HG03442 (cell line): ENCODE measurements around the gene BDP1.
"Not testable (repeated sequence)": the region's sequence is repeated elsewhere in the genome, so short reads cannot be mapped to it uniquely, and the experiment has no call there.

Experiments
- ATAC-seq: cut with Tn5 transposase; IDR thresholded peaks from one replicate; pipeline ENCODE4 v1.9.1; 2021; ENCODE audit warnings: mild to moderate bottlenecking, moderate library complexity; ENCODE audit not compliant: unreplicated experiment

BDP1 gene

GRCh38 chr5:71609916-71610315, 154.5 kb downstream of the BDP1 start:
- not testable (repeated sequence) for ATAC-seq

GRCh38 chr5:71615809-71616208, 160.4 kb downstream of the BDP1 start:
- ATAC-seq: no peak
